HG03280 (cell line): Measurements from ENCODE around the gene ETFBKMT.

Experiments used
- ATAC-seq: cut with Tn5 transposase; IDR thresholded peaks from one replicate; pipeline ENCODE4 v1.9.1; 2021; ENCODE audit warnings: mild to moderate bottlenecking, moderate library complexity; ENCODE audit not compliant: unreplicated experiment

ETFBKMT gene

GRCh38 chr12:31659087-31659942 lies at the start of gene ETFBKMT:
Gene ETFBKMT, plus strand, starts transcription at chr12:31659688. Its CDS starts 2,266 bp downstream, at chr12:31661954.
- ATAC-seq: peak; percentile 99

GRCh38 chr12:31612819-31613218 lies 46.7 kb upstream of the ETFBKMT start:
- ATAC-seq: no peak

GRCh38 chr12:31618228-31619025 lies 41.1 kb upstream of the ETFBKMT start:
- ATAC-seq: no peak

GRCh38 chr12:31620311-31620710 lies 39.2 kb upstream of the ETFBKMT start:
- no peak for ATAC-seq

GRCh38 chr12:31622038-31622437 lies 37.5 kb upstream of the ETFBKMT start:
- ATAC-seq: no peak

GRCh38 chr12:31626270-31626995 lies 33.1 kb upstream of the ETFBKMT start:
- ATAC-seq: no peak

- ATAC-seq: no peak
Observed at GRCh38 chr12:31627456-31628054, 31.9 kb upstream of the ETFBKMT start.

- ATAC-seq: no peak
Observed at GRCh38 chr12:31629756-31630732, 29.4 kb upstream of the ETFBKMT start.

GRCh38 chr12:31631023-31631724 lies 28.3 kb upstream of the ETFBKMT start:
- no peak for ATAC-seq

- ATAC-seq: no peak
Observed at GRCh38 chr12:31631809-31632208, 27.7 kb upstream of the ETFBKMT start.

GRCh38 chr12:31633464-31633863 lies 26.0 kb upstream of the ETFBKMT start:
- no peak for ATAC-seq

- ATAC-seq: no peak
Observed at GRCh38 chr12:31634620-31635019, 24.9 kb upstream of the ETFBKMT start.

GRCh38 chr12:31641509-31642090 lies 17.9 kb upstream of the ETFBKMT start:
- ATAC-seq: no peak

GRCh38 chr12:31644536-31644935 lies 15.0 kb upstream of the ETFBKMT start:
- ATAC-seq: no peak

- no peak for ATAC-seq
Observed at GRCh38 chr12:31645924-31646323, 13.6 kb upstream of the ETFBKMT start.

GRCh38 chr12:31647086-31647491 lies 12.4 kb upstream of the ETFBKMT start:
- ATAC-seq: no peak

- no peak for ATAC-seq
Observed at GRCh38 chr12:31650918-31651317, 8.6 kb upstream of the ETFBKMT start.

GRCh38 chr12:31651893-31652521 lies 7.5 kb upstream of the ETFBKMT start:
- no peak for ATAC-seq
